ENCODE data around the gene NTMT1.

DNA sequence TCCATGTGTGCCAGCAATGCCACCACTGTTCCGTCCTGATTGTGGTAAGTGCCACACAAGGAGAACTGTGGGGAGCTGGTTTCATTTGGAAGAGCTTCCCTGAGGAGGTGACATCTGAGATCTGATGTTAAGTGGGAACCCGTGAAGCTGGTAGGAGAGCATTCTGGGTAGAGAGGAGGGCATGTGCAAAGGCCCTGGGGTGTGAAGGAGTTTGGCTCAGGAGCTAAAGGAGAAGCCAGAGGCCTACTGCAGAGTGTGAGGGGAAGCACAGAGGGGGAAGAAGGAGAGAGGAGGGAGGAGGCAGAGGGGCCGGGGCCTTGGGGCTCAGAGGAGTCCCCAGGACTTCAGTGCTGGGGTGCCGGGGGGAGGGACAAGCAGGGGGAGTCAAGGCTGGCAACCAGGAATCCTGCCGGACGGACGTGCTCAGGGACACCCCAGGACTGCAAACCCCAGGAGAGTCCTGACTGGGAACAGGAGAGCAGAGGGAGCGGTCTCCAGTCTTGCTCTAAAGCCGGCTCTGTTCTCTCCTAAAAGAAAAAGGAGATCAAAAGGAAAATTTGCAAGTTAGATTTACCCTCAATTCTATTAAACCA, 24.8 kb upstream of the NTMT1 start:
- no peak for TF ChIP-seq GATA3 (IDR thresholded peaks at IDR 0.05; ENCODE audit: low read depth, low read length)
- TF ChIP-seq GATA2 (IDR thresholded peaks at IDR 0.05; ENCODE audit: low read depth, low read length), result no peak

Measured in SH-SY5Y (cell line).